ENCODE results near the gene CRTC3. TPM values are rescaled to one million over a fixed set of nuclear protein-coding genes. Genes with fewer than 3 reads are reported as not detected.
"Not testable (repeated sequence)": the region's sequence is repeated elsewhere in the genome, so short reads cannot be mapped to it uniquely, and the experiment has no call there.

Gene CRTC3
- total RNA-seq, 1 experiment from 2014 or later, result 45.0 TPM

DNA sequence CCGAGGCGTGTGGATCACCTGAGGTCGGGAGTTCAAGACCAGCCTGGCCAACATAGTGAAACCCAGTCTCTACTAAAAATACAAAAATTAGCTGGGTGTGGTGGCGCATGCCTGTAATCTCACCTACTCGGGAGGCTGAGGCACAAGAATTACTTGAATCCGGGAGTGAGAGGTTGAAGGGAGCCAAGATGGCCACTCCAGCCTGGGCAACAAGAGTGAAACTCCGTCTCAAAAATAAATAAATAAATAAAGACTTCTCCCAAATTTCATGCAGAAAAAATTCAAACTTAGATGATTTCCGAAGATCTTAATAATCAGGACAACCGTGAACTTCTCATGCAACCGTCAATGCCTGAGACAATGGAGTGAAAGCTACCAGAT, 134.3 kb downstream of the CRTC3 start:
- H3K4me3 ChIP-seq (ENCODE audit: low read depth in 2 of 2, low read length in 2 of 2); in situ Hi-C loops (cut with HindIII; ENCODE audit: low pct_unique_long_range_greater_than_20kb, low sequenced_read_pairs); BruUV-seq (replicated peaks); H3K4me1 ChIP-seq (ENCODE audit: control insufficient read depth, insufficient read depth, low read length); ATAC-seq; H3K9me3 ChIP-seq (ENCODE audit: control insufficient read depth, insufficient read depth, low read depth, low read length); H3K27ac ChIP-seq (ENCODE audit: low read length); H3K27me3 ChIP-seq (ENCODE audit: control insufficient read depth, insufficient read depth, low read length); DNase-seq (ENCODE audit: low read depth, low spot score); intact Hi-C loops (cut with micrococcal nuclease; ENCODE audit: unreplicated experiment); H3K36me3 ChIP-seq (ENCODE audit: control insufficient read depth, insufficient read depth, low read length): not testable (repeated sequence)
- ChIA-PET CTCF (interaction anchor here (1.0 kb wide), 1 partner anchor 267 kb away, joined by 7 read pairs; no protein-coding TSS in a partner anchor), POLR2A (interaction anchor here (0.7 kb wide), 1 partner anchor 52 kb away, joined by 3 read pairs; no protein-coding TSS in a partner anchor)

GRCh38 chr15:90664650-90665287, 135.0 kb downstream of the CRTC3 start:
- Histone ChIP-seq H3K27ac (ENCODE audit: low read length) (peak overlapping the region; percentile 86), H3K4me1 (ENCODE audit: control insufficient read depth, insufficient read depth, low read length) (no peaks in the 10 kb centered on the region), H3K9me3 (ENCODE audit: control insufficient read depth, insufficient read depth, low read depth, low read length) (no peaks in the 10 kb centered on the region), H3K4me3 (ENCODE audit: low read depth in 2 of 2, low read length in 2 of 2) (peak overlapping the region; percentile 59 to 78), H3K36me3 (ENCODE audit: control insufficient read depth, insufficient read depth, low read length) (no peaks in the 10 kb centered on the region), H3K27me3 (ENCODE audit: control insufficient read depth, insufficient read depth, low read length) (no peaks in the 10 kb centered on the region)
- ChIA-PET CTCF (interaction anchor here (1.0 kb wide), 1 partner anchor 267 kb away, joined by 7 read pairs; no protein-coding TSS in a partner anchor), POLR2A (interaction anchor here (0.7 kb wide), 2 partner anchors 51 to 99 kb away, joined by 3 read pairs; no protein-coding TSS in a partner anchor)
- intact Hi-C loops (cut with micrococcal nuclease; ENCODE audit: unreplicated experiment), result no loop called here
- in situ Hi-C loops (cut with HindIII; ENCODE audit: low pct_unique_long_range_greater_than_20kb, low sequenced_read_pairs), result no loop called here
- BruUV-seq (replicated peaks), result no TSS peak
- TF ChIP-seq SIN3A (IDR thresholded peaks at IDR 0.05; ENCODE audit: borderline replicate concordance, insufficient read depth, low read depth, low read length) (no peak), TCF7L2 (IDR thresholded peaks at IDR 0.05; ENCODE audit: low read depth, low read length) (no peak), REST (IDR thresholded peaks at IDR 0.05; ENCODE audit: insufficient read depth in 1 of 2, low read depth in 2 of 2, low read length in 1 of 2) (no peak), POLR2AphosphoS5 (IDR thresholded peaks at IDR 0.05; ENCODE audit: low read depth, low read length) (no peak)
- TF ChIP-seq, protein P1, sequence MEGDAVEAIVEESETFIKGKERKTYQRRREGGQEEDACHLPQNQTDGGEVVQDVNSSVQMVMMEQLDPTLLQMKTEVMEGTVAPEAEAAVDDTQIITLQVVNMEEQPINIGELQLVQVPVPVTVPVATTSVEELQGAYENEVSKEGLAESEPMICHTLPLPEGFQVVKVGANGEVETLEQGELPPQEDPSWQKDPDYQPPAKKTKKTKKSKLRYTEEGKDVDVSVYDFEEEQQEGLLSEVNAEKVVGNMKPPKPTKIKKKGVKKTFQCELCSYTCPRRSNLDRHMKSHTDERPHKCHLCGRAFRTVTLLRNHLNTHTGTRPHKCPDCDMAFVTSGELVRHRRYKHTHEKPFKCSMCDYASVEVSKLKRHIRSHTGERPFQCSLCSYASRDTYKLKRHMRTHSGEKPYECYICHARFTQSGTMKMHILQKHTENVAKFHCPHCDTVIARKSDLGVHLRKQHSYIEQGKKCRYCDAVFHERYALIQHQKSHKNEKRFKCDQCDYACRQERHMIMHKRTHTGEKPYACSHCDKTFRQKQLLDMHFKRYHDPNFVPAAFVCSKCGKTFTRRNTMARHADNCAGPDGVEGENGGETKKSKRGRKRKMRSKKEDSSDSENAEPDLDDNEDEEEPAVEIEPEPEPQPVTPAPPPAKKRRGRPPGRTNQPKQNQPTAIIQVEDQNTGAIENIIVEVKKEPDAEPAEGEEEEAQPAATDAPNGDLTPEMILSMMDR (IDR thresholded peaks at IDR 0.05), result no peak
- ATAC-seq, result peak; percentile 72
- DNase-seq (ENCODE audit: low read depth, low spot score), result no peak

All from Panc1 (cell line).